RWPE2 (cell line): ENCODE data around the gene FYCO1.

Source experiments
- ATAC-seq: fragments of 200-7000 bp; cut with Tn5 transposase; 3 replicates; pipeline ENCODE4 v1.9.1; 2021; ENCODE audit warnings: low read depth
- DNase-seq: peaks from one replicate; pipeline ENCODE4 v3.0.0-alpha.2; 2020; ENCODE audit warnings: low spot score
- H3K27ac ChIP-seq: fragments of 450-650 bp; 2 replicates; pipeline ENCODE4 v1.5.1; 2017; ENCODE audit warnings: mild to moderate bottlenecking; ENCODE audit not compliant: poor library complexity, severe bottlenecking
- H3K27me3 ChIP-seq: fragments of 250-450 bp; sonication (Bioruptor Pico); 2 replicates; pipeline ENCODE4 v1.5.1; 2021; ENCODE audit warnings: mild to moderate bottlenecking, moderate library complexity; ENCODE audit not compliant: insufficient read depth, poor library complexity, severe bottlenecking
- H3K36me3 ChIP-seq: fragments of 250-450 bp; sonication (Bioruptor Pico); 2 replicates; pipeline ENCODE4 v1.5.1; 2020; ENCODE audit warnings: low read depth, mild to moderate bottlenecking, moderate library complexity
- H3K4me1 ChIP-seq: fragments of 250-450 bp; sonication (Bioruptor Pico); 2 replicates; pipeline ENCODE4 v1.5.1; 2021; ENCODE audit warnings: mild to moderate bottlenecking, moderate library complexity; ENCODE audit not compliant: insufficient read depth, poor library complexity, severe bottlenecking
- H3K4me3 ChIP-seq: fragments of 250-450 bp; sonication (Bioruptor Pico); 2 replicates; pipeline ENCODE4 v1.5.1; 2021; ENCODE audit warnings: mild to moderate bottlenecking, moderate library complexity; ENCODE audit not compliant: severe bottlenecking
- H3K9me3 ChIP-seq: fragments of 250-450 bp; sonication (Bioruptor Pico); 2 replicates; pipeline ENCODE4 v1.5.1; 2021; ENCODE audit warnings: mild to moderate bottlenecking, moderate library complexity; ENCODE audit not compliant: severe bottlenecking
- CTCF ChIP-seq: fragments of 450-650 bp; IDR thresholded peaks from one replicate; pipeline ENCODE4 v1.5.1; 2017; ENCODE audit warnings: mild to moderate bottlenecking, moderate library complexity; ENCODE audit not compliant: poor library complexity, severe bottlenecking

The FYCO1 gene

GRCh38 chr3:45878124-45878523 lies 117.5 kb downstream of the FYCO1 start:
- Histone ChIP-seq H3K4me3 (no peak overlapping the region), H3K36me3 (no peaks in the 10 kb centered on the region), H3K27me3 (no peaks in the 10 kb centered on the region), H3K27ac (no peak overlapping the region), H3K4me1 (no peaks in the 10 kb centered on the region), H3K9me3 (no peaks in the 10 kb centered on the region)
- ATAC-seq (no peak), DNase-seq (no peak)
- no peak for TF ChIP-seq CTCF

- no peak overlapping the region for H3K27ac ChIP-seq
Measured at GRCh38 chr3:45874677-45875346, 120.8 kb downstream of the FYCO1 start.

GRCh38 chr3:45873638-45874037 lies 122.0 kb downstream of the FYCO1 start:
- TF ChIP-seq CTCF = no peak

More at GRCh38 chr3:45874677-45875346, 120.8 kb downstream of the FYCO1 start:
- ATAC-seq (no peak), DNase-seq (no peak)
- Histone ChIP-seq H3K4me3 (no peak overlapping the region), H3K27me3 (no peaks in the 10 kb centered on the region), H3K9me3 (no peaks in the 10 kb centered on the region), H3K36me3 (no peaks in the 10 kb centered on the region), H3K4me1 (no peaks in the 10 kb centered on the region)
- TF ChIP-seq CTCF = no peak

GRCh38 chr3:45873036-45873435 lies 122.6 kb downstream of the FYCO1 start:
- no peak overlapping the region for H3K4me3 ChIP-seq
- H3K27me3 ChIP-seq = no peaks in the 10 kb centered on the region
- no peaks in the 10 kb centered on the region for H3K36me3 ChIP-seq
- H3K27ac ChIP-seq = no peak overlapping the region
- DNase-seq = no peak
- ATAC-seq = no peak
- H3K9me3 ChIP-seq = no peaks in the 10 kb centered on the region
- H3K4me1 ChIP-seq = no peaks in the 10 kb centered on the region
- no peak for TF ChIP-seq CTCF

More at GRCh38 chr3:45873638-45874037, 122.0 kb downstream of the FYCO1 start:
- Histone ChIP-seq H3K27ac (no peak overlapping the region), H3K4me3 (no peak overlapping the region), H3K9me3 (no peaks in the 10 kb centered on the region), H3K27me3 (no peaks in the 10 kb centered on the region), H3K36me3 (no peaks in the 10 kb centered on the region), H3K4me1 (no peaks in the 10 kb centered on the region)
- DNase-seq (no peak), ATAC-seq (no peak)

- H3K36me3 ChIP-seq = no peaks in the 10 kb centered on the region
- H3K4me1 ChIP-seq = no peaks in the 10 kb centered on the region
- H3K9me3 ChIP-seq = no peaks in the 10 kb centered on the region
- no peak overlapping the region for H3K27ac ChIP-seq
- H3K27me3 ChIP-seq = no peaks in the 10 kb centered on the region
- ATAC-seq = no peak
- TF ChIP-seq CTCF = no peak
- no peak for DNase-seq
- no peak overlapping the region for H3K4me3 ChIP-seq
Measured at GRCh38 chr3:45872569-45872968, 123.1 kb downstream of the FYCO1 start.
